Stimulated activated CD8-positive, alpha-beta memory T cell treated with anti-CD3 and anti-CD28 coated beads, Interleukin-7, amount 100 ng/mL, for 48 hours (primary cell): ENCODE measurements around the gene CCDC33.

ENCODE experiments used
- DNase-seq, 2 donors: peaks; one replicate each; pipeline ENCODE4 v3.0.0-alpha.2; 2020; ENCODE audit warnings: low read depth in 1 of 2; ENCODE audit errors: extremely low read depth in 1 of 2

CCDC33 gene

GRCh38 chr15:74278207-74278606 is 42.1 kb downstream of the CCDC33 start:
- DNase-seq = no peak

DNA sequence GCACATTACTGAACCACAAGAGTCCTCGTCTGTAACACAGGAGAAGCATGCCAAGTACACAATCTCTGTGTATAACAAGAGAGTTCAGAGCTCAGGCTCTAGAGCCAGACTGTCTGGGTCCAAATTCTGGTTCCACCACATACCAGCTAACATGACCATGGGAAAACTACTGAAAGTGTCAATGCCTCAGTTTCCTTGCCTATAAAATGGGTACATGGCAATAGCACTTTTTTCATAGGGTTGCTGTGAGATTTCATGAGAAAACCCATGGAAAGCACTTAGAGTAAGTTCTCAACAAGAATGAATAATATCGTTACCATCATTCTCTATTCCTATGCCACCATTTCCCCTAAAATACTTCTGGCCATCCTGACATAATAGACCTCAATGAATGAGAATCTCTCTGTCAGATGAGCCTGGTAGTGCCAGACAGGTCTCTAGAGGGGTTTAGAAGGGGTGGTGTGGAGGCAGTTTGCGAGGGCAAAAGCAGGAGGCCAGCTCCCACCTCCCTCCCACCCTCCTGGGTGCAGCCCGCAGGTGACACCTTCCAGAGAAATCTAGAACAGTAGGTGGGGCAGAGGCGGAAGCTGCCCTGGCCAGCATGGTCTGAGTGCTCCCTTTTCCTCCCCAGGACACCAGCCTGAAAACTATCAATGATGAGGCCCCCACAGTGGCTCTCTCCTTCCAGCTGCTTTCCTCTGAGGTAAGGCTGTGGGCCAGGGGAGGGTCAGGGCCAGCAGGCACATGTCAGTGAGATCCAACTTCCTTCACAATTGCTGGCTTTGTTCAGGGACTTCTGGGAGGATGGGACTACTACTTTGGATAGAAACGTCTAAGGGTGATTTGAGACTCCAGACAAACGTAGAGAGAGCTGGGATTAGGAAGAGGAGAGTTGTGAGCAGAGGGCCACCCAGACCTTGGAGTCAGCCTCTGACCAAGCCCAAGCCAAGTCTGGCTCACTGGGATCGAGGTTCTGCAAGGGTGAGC is 45.3 kb downstream of the CCDC33 start:
- DNase-seq = no peak

DNA sequence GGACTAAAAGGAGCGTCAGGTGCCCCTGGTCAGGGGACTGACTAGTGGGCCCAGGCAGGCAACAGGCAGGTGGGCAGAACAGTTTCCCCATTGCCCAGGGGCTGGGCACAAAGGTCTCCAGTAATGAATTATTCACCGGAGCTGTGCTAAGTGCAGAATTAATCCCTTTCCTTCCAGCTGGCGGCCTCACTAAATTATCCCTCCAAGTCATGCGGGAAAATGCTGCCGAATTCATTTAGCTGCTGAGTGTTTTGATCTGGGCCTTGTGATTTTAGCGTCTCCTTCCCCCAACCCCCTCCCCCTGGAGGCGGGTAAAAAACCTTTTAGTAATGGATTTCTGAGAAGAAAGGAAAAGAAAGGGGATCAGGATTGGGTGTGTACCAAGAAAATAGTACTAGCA is 47.2 kb downstream of the CCDC33 start:
- DNase-seq = no peak

- DNase-seq = no peak
Measured at GRCh38 chr15:74289671-74290070, 53.5 kb downstream of the CCDC33 start.

DNA sequence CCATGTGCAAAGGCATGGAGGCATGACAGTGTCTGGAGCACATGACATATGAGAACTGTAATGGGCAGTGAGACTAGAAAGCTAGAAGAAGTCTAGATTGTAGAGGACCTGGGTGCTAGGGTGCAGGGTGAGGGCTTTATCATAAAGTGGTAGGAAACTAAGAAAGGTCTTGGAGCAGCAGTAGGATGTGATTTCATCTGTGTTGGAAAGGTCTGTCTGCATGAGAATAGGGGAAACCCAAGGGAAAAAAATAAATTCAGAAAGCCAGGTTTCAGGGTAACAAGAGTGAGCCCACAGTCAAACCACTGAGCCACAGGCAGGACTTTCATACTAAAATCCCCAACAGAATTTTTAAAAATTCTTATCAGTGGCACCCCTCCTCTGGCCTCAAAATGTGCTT is 54.5 kb downstream of the CCDC33 start:
- DNase-seq = no peak

GRCh38 chr15:74291101-74292071 is 55.3 kb downstream of the CCDC33 start:
- DNase-seq = peak; percentile 71 to 75

DNA sequence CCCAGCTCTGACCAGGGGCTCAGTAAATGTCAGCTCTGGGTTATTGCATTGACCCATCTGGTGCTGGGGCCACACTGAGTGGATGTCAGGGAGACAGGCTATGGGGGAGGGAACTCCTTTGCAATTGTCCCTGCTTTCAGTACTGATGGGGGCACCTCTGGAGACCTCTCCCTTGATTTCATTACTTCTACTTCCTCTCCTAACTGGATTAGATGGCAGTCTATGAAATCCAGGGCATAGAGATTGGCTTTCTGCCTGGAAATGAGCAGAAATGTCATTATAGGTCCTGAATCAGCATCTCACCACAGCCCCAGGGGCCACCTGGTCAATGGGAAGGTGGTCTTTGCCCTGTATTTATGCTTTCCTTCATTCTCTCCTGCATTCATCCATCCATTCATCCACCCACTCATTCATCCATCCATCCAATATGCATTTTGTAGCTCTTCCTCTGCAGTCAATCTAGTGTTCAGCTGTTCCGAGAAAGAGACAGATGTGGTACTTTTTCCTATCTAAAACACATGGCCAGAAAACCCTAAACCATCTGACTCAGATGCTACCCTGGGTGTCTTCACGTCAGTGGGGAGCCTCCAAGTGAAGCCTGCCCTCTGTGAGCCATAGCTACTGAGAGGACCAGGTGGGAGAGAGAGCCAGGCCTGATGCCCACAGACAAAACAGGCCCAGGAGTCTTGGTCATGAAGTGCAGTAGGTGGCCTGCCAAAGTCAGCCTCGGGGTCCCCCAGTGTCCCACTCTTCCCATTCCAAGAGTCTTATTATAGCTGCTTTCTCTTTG is 57.1 kb downstream of the CCDC33 start:
- DNase-seq = no peak

DNA sequence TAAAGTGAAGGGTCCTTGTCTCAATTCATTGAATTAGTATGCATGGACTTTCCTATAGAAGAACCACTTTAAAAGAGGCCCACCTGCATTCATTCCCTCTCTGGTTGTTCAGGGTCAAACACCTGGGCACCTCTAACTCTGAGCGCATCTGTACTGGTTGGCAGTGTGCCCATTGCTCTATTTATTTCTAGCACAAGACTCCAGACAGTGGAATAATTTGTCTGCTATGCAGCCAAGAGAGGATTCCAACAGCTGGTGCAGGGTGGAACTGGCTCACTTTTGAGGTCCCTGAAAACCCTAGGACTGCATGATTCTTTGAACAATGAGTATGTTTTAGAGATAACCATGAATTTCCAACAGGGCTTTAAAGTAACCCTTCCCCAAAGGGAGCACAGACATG is 57.9 kb downstream of the CCDC33 start:
- DNase-seq = no peak

GRCh38 chr15:74295800-74296199 is 59.7 kb downstream of the CCDC33 start:
- DNase-seq = no peak

DNA sequence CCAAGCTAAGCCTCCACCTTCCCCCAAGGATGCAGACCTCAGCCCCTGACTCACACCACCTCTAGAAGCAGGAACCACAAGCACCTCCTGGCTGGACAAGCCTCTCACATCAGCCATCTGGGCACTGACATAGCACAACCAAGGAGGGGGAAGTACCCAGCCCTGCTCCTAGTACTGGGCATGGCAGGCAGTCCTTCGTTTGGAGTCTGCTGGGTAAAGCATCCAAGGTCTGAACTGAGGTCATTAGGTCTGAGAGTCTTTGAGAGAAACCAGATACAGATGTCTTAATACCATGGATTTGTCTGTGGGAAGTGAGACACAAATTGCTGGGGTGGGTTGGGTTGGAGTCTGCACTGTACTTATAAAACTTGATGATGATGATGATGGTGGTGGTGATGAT is 61.8 kb downstream of the CCDC33 start:
- no peak for DNase-seq

GRCh38 chr15:74300057-74300795 is 64.1 kb downstream of the CCDC33 start:
- no peak for DNase-seq

DNA sequence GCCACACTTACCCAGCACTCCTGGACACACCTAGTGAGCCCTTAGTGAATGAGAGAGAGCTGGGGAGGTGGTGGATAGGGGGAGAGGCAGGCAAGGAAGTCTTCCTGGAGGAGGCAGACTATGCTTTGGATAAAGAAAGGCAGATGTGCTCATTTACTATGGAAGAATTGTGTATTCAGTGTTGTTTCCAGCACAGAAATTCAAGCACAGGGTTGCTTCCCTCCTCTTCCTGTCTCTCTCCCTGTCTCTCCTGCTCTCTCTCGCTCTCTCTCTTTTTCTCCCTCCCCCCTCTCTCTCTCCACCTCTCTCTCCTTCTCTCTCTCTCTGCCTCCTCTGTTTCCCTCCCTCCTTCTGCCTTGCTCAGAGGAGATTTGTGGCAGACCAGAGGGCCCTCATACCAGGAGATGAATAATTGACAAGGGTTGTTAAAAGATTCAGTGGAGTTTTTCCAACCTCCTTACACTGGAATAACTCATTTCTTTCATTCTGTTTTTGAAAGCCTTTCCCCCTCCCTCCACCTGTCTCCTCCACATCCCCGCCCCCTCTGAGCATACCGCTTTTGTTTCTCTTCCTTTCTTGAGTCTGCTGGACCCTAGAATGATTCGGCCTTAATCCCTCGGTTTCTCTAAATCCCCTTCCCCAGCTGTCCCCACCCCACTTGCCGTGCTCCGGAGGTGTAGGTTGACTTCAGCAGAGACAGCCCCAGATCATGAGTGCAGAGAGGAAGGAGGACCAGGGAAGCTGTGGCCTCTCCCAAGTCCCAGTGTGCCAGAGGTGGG is 65.6 kb downstream of the CCDC33 start:
- no peak for DNase-seq

- peak in 1 of 2 donors; percentile 22 for DNase-seq
Measured at GRCh38 chr15:74302821-74303359, 66.8 kb downstream of the CCDC33 start.

DNA sequence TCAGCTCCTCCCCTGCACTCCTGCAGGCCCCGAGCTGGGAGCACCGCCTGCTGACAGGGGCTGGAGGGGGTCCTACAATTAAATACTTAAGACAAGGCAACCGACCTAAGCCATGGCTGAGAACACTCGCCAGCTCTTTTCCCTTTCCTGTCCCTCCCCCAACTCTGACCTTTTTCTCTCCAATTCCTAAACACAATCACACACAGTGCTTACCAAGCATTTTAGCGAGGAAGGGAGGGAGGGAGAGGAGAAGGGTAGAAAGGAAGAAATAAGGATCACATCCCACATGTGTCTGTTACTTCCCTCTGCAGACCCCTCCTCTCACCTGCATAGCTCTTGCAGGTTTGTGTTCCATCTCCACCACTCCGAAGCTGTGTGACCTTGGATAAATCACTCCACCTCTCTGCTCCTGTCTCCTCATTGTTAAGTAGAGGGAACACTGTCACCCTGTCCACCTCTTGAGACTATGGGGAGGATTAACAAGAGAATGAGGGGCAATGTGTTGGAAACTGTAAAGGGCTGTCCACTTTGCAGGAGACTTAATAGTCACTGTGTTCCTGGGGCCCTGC is 67.7 kb downstream of the CCDC33 start:
- no peak for DNase-seq

DNA sequence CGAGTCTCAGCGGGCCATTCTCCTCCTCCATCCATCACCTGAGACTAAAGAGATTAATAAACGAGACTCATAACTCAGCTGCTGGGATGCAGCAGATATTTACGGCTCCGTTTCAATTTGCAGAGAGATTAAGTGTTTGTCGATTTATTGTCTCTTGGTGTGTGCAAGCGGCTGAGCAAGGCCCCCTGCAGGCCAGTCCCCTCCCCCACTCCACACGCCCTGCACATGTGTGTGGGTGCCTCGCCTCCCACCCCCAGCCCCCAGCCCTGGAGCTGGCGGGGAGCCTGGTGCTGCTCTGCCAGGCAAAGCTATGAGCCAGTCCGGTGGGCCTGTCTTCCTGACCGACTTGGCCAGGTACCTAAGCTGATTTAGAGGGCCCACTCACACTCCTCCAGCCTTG is 68.3 kb downstream of the CCDC33 start:
- DNase-seq = no peak

GRCh38 chr15:74305687-74306086 is 69.6 kb downstream of the CCDC33 start:
- DNase-seq = no peak

GRCh38 chr15:74306781-74307217 is 70.7 kb downstream of the CCDC33 start:
- DNase-seq = no peak
